Hypothalamus (tissue), 51 donors: ENCODE data around the gene GPS2.

Experiments
- DNase-seq, 51 donors: peaks; one replicate each; lab custom pipeline; 2025; lab: John Stamatoyannopoulos, UW

The GPS2 gene

DNA sequence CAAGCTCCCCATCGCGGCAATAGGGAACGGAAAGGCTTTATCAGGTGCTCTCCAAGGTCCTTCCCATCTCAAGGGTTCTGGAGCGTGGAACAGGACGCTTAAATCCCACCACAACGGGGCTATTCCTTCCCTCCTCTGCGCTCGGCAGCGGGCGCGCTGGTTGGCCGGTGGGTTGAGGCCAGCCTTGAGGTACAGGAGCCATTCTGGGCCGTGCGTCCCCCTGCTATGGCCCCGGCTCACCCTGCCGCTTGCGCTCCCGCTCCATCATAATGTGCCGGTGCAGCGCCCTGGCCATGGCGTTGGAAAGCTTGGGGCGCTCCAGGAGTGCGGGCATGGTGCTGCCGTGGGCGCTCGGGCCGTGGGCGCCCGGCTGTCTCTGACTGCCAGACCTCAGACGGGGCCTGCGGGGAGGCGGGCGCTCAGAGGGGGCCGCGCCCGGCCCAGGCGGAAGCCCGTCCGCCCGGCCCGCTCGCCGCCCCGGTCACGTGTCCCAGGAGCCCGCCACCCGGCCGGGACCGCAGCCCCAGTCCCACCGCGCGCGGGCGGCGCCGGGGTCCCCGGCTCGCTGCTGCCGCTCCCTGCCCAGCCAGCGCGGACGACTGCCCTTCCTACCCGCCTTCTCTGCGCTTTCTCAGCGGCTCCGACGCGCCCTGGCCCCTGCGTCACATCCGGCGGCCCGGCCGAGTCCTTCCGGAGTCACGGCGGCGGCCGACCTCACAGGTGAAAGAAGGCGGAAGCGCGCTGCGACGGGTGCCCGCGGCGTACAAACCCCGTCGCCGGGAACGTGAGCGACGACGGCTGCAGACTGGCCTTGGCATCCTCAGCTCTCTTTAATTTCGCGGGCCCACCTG, at the start of gene GPS2:
TSS of gene GPS2 (minus strand) at position 642 of the 851 bp plus-strand sequence. CDS start at position 334, 308 bp downstream.
- DNase-seq = peak; percentile 36 to 96 (median 86)

DNA sequence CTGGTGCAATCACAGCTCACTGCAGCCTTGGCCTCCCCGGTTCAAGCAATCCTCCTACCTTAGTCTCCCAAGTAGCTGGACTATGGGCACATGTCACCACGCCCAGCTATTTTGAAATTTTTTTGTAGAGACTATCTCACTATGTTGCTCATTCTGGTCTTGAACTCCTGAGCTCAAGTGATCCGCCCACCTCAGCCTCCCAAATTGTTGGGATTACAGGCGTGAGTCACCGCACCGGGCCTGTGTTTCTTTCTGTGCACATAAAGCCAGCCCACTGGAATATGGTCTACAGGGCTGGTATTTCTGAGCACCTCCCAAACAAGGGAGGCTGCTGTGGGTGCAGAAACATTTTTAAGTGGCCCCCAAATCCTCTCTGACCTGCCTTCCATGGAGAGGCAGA, 48.2 kb upstream of the GPS2 start:
- no peak for DNase-seq

- no peak for DNase-seq
Observed at GRCh38 chr17:7361906-7362305, 46.7 kb upstream of the GPS2 start.

DNA sequence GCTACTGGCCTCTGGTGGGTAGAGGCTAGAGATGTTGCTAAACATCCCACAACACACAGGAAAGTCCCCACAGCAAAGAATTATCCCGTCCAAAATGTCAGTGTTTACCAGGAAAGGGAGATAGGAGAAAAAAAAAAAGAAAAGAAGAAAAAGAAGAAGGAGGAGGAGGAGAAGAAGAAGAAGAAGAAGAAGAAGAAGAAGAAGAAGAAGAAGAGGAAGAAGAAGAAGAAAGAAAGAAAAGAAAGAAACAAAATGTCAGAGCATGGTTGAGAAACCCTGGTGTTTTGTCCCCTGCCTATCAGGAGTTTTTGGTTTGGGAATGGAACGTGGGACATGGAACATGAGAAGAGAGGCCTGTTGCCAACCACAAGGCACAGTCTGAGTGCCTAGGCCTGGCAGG, 42.2 kb upstream of the GPS2 start:
- DNase-seq = no peak

DNA sequence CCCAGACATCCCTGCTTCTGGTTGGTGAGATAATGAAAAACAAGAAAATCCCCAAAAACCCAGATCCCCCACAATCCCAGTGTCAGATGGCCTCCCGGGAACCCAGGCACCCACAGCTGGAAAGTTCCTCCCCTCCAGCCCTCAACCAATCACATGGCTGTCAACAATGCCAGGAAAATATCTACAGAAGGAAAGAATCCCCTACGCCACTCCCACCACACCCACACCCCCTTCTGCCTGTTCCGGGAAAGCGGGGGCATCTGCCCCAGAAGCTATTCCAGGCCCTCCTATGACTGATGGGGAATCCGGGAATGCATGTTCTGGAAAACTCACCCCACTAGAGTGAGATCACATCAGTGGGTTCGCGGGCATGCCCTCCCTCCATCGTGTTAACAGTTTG, 41.6 kb upstream of the GPS2 start:
- DNase-seq = no peak

- DNase-seq = peak in 41 of 51 donors; percentile 12 to 83 (median 46)
Observed at GRCh38 chr17:7356072-7356549, 41.0 kb upstream of the GPS2 start.

DNA sequence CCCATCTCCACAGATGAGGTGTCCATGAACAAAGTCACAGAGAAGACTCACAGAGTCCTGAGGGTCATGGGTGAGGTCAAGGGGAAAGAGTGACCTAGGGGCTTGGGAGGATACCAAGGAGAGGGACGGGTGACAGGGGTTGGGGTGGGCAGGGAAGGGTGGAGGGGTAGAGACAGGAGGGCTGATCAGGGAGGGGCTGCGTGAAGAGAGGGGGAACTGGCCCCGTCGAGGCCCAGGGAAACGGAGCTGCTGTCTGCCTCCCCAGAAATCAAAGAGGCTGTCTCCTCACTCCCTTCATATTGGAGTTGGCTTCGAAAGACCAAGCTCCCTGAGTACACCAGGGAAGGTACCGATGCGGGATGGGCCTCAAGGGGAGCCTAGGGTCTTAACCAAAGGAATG, 40.4 kb upstream of the GPS2 start:
- DNase-seq = no peak

- peak in 43 of 51 donors; percentile 26 to 85 (median 59) for DNase-seq
Observed at GRCh38 chr17:7355053-7355452, 39.9 kb upstream of the GPS2 start, which contains the start of gene TMEM95. Gene TMEM95, plus strand, starts transcription at chr17:7355156. Its CDS starts 49 bp downstream, at chr17:7355205.

DNA sequence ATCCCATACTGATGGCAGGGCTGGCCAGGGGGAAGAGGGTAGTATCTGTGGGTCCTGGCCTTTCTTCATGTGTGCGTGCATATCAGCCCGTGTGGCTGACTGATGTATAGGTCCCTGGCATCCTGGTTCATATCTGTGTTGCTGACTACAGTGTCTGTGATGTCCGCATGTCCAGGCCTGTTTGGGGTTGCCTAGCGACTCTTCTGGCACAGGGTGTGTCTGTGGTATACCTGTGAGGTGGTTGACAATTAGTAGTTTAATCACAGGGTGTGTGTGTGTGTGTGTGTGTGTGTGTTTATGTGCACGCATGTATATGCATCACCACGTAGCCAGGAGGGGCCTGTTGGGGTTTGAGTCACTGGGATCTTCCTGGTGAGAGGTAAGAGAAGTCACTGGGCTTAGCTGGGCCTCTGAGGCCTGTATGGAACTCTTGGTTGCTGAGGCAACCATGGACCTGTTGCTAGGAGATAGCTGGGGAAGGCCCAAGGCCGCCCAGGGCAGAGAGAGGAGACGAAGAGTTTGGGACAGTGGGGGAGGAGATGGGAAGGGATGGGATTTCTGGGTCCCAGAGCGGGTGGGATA, 39.2 kb upstream of the GPS2 start:
- peak in 14 of 51 donors; percentile 8 to 65 (median 36) for DNase-seq

GRCh38 chr17:7352910-7353635, 37.9 kb upstream of the GPS2 start:
- DNase-seq = no peak

DNA sequence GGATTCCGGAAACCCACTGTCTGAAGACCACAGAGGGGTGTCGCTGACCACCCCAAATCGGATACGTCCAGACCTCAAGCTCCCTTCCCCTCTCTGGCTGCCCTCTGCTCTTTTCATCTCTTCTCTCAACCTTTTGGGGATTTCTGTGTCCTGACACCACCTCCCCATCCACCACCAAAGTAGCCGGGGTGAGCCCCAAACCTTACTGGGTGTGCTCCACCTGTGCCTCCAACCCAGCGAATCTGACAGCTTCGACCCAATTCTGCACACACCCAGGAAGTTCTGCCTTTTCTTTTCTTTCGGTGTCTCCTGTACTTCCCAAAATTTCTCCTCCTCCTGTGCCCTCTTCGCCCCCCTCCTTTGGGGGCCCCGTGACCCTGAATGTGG, 37.3 kb upstream of the GPS2 start:
- DNase-seq = no peak

DNA sequence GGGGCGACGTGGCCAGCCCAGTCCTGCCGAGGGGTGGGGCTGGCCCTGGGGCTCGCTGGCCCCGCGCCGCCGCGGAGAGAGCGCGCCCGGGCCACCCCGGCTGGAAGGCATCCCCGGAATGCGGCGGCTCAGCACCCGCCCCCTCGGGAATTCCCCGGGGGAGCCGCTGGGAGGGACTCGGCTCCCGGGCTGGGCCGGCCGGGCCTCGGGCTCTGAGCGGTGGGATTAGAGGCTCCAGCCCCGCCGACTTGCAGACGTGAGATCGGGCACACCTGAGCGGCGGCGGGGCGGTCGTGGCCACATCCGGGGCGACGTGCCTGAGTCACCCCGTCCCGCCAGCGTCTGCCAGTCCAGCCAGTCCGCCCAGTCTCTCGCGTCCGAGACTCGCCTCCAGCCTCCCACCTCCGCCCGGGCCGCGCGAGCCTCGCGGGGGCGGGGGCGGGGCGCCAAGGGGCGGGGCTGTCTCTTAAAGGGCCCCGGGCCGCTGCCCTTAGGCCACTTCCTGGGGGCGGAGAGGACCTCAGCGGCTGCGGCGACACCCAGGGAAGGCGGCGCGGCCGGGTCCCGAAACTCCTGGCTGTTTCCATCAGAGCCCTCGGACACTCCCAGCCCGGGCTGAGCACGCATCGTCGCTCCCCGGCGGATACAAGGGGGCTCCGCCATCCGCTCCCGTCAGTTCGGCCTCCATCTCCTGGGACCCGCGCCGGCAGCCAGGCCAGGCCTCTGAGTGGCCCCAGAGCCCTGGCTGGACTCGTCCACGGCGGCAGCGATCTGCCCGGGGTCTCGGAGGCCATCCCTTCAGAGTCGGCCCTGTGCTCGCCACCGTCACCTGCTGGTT, 36.7 kb upstream of the GPS2 start, which contains the start of gene KCTD11:
TSS of gene KCTD11 (plus strand) at position 498 of the 838 bp plus-strand sequence.
- DNase-seq = peak in 49 of 51 donors; percentile 55 to 92 (median 82)

DNA sequence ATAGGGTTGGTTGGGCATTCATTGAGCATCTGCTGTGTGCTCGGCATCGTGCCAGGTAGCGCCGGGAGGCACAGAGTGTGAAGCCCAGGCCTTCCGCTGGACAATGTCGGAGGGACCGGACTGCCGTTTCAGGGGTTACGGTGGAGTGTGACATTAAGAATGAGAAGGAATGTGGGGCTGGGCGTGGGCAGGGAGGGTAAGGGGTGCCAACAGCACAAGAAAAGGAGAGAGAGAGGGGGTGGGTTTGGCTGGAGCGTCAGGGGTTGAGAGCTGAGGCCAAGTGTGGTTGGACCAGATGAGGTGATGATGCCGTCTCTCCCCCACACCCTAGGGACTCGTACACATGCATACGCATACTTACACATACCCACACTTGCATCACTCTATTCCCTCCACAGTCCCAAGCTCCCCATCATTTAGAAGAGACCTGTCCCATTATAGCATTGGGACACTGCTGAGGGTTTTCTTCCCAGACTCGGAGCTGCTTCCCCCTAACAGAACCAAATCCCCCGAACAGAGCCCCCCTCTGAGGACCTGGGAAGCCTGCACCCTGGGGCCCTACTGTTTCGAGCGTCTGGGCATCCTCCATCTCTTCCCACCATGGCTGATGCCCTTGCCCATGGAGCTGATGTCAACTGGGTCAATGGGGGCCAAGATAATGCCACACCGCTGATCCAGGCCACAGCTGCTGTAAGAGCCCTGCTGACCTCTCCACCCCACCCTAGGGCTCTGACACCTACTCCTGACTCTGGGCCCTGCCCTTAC, 33.5 kb upstream of the GPS2 start:
- no peak for DNase-seq

DNA sequence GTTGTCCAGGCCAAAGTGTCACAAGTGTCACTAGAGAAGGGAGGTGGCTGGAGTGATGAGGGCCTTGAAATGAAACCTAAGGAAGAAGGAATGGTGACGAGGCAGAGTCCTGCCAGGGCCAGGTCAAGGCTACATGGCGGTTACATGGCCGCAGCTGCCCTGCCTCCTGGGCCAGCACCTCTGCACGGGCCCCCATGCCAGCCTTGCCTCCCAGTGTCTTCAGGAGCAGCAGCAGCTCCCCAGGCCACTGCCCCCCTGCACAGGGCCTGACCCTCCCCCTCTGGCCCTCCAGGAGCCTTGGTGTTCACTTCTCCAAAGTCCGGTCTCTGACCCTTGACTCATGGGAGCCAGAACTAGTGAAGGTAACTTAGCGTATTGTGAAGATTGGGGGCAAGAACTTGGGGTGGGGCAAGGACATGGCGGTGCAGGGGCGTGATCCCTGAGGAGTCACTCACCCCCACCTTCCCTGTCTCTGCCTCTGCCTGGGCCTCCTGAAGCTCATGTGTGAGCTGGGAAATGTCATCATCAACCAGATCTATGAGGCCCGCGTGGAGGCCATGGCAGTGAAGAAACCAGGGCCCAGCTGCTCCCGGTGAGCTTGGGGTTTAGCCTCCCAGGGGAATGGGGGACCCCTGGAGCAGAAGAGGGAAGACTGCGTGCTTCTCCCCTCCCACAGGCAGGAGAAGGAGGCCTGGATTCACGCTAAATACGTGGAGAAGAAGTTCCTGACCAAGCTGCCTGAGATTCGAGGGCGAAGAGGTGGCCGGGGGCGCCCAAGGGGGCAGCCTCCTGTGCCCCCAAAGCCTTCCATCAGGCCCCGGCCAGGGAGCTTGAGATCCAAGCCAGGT, 32.7 kb upstream of the GPS2 start:
- no peak for DNase-seq

DNA sequence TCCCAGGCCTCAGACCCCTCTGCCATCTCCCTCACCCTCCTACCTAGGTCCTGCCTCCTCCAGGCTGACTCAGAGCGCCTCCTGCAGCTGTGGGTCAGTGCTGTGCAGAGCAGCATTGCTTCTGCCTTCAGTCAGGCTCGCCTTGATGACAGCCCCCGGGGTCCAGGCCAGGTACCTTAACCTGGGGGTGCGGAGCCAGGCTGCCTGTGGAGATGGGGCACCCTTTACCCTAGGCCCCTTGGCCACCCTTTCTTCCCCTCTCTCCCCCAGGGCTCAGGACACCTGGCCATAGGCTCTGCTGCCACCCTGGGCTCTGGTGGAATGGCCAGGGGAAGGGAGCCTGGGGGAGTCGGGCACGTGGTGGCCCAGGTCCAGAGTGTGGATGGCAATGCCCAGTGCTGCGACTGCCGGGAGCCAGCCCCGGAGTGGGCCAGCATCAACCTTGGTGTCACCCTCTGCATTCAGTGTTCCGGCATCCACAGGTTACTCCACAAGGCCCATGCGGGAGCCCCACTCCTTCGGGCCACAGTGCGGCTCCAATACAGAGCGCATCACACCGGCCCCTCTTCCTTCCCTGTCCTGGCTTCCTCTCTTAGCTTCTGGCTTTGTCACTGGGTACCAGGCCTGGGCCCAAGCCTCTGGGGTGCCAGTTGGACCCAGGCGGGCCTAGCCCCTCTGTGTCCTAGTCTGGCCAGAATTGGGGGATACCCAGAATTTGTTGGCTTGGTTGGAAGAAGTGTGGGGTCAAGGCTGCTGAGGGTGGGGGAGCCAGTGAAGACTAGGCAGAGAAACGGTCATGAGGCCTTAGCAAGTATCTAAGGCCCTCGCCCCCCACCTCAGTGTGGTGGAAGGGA, 31.8 kb upstream of the GPS2 start:
- DNase-seq = peak in 1 of 51 donors; percentile 7

GRCh38 chr17:7343250-7343649, 28.1 kb upstream of the GPS2 start:
- DNase-seq = no peak

GRCh38 chr17:7341842-7342241, 26.7 kb upstream of the GPS2 start:
- DNase-seq = no peak

DNA sequence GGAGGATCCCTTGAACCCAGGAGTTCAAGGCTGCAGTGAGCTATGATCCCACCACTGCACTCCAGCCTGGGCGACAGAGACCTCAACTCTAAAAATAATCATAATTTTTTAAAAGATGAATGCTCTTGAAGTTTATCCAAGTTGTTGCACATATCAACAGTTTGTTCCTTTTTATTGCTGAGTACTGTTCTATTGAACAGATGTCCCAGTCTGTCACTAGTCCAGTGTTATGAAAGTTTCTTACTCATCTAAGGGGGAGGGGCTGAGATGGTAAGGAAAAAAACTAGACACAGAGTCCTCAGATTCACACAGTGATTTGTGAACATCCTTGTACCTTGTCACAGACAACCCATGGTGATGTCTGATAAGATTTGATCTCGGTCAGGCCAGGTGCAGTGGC, 25.0 kb upstream of the GPS2 start:
- no peak for DNase-seq
